Fibroblast of peridontal ligament (primary cell): Measurements from ENCODE around the gene NPW.
A peak's percentile ranks its signal among the peaks of the same experiment; 100 is the strongest.

Source experiments
- DNase-seq: peaks from one replicate; pipeline ENCODE4 v3.0.0-alpha.2; 2010; ENCODE audit errors: extremely low read depth

The NPW gene

DNA sequence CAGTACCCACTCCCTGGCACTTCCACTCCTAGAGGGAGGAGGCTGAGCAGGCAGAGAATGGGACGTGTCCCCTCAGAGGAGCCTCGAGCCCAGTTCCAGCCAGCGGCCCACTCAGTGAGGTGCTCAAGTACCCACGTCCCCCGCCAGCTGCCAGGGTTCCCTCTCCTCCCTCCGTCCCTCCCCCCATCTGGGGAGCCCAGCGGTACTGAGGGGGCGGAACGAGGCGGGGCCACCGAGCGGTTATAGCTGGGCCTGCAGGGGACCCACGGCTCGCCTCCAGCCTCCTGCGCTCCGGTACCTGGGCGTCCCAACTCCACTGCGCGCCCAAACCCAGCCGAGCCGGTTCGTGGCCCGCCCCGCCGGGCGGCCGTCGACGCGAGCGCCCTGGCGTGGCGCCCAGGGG is at the start of gene NPW:
Gene NPW, plus strand, starts transcription at position 268 of the 403 bp plus-strand sequence.
- DNase-seq: no peak

GRCh38 chr16:1971796-1972489 is 47.6 kb upstream of the NPW start, which contains the start of gene TBL3:
TBL3 (plus strand) TSS chr16:1972053; CDS start chr16:1972165, 112 bp downstream.
- peak; percentile 89 for DNase-seq

- DNase-seq: no peak
Observed at GRCh38 chr16:1972490-1972877, 47.1 kb upstream of the NPW start.

- DNase-seq: no peak
Observed at GRCh38 chr16:1973461-1974156, 46.0 kb upstream of the NPW start.

GRCh38 chr16:1974157-1975070 is 45.2 kb upstream of the NPW start:
- DNase-seq: no peak

- no peak for DNase-seq
Observed at GRCh38 chr16:1975432-1976215, 44.0 kb upstream of the NPW start.

- DNase-seq: no peak
Observed at GRCh38 chr16:1976216-1976520, 43.4 kb upstream of the NPW start.

DNA sequence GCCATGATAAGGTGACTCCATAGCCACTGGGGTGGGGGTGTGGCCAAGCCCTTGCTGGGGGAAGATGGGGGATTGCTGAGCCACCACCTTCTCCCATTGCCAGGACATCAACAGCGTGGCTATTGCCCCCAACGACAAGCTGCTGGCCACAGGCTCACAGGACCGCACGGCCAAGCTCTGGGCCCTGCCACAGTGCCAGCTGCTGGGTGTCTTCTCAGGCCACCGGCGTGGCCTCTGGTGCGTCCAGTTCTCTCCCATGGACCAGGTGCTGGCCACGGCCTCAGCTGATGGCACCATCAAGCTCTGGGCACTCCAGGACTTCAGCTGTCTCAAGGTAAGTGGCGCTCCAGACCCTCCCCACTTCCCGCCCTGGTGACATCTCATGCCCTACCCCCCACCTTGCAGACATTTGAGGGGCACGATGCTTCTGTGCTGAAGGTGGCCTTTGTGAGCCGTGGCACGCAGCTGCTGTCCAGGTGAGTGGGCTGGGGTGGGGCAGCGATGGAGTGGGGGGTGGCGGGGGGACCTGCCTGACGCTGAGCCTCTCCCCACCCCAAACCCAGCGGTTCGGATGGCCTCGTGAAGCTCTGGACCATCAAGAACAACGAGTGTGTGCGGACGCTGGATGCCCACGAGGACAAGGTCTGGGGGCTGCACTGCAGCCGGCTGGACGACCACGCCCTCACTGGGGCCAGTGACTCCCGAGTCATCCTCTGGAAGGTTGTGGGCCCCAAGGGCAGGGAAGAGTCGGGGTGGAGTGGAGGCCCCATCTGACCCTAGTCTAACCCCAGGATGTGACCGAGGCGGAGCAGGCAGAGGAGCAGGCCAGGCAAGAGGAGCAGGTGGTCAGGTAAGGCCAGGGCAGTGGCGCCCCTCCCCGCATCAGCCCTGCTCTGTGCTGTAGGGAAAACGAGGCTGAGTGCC is 42.4 kb upstream of the NPW start:
- DNase-seq: no peak

DNA sequence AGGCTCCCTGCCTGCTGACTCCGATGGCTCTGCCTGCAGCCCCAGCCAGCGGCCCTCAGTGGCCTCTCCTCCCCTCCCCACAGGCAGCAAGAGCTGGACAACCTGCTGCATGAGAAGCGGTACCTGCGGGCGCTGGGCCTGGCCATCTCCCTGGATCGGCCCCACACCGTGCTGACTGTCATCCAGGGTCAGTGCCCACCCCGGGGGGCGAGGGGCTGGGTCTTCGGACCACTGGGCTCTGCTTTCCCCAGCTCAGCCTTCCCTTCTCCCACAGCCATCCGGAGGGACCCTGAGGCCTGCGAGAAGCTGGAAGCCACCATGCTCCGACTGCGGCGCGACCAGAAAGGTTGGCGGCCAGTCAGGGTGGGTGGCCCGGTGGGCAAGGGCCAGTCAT is 41.7 kb upstream of the NPW start:
- DNase-seq: no peak

DNA sequence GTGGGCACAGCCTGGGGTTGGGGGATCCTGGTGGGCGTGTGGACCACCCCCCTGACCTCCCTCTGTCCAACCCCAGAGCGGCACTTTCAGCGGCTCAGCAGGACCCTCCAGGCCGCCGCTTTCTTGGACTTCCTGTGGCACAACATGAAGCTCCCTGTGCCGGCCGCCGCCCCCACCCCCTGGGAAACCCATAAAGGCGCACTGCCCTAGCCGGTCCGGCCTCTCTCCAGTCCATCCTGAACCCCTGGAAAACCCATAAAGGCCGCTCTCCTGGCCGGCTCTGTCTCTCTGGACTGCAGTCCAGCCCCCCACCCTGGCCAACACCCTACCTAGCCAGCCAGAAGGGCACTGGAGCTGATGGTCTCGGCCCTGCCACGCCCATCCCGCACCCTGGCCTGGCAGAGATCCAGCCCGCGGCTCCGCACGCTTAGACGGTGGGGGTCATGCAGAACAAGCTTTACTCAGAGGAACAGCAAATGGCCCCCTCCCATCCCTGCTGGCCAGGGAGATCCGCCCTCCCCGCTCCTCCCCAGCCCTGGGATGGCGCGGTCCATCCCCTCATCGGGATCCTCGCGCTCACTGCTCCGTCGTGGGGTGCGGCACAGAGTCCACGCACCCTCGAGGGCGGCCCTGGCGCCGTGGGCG is 41.0 kb upstream of the NPW start:
- DNase-seq: no peak

GRCh38 chr16:1979271-1980029 is 40.1 kb upstream of the NPW start:
- DNase-seq: no peak

GRCh38 chr16:1980030-1980769 is 39.4 kb upstream of the NPW start:
- no peak for DNase-seq

- DNase-seq: no peak
Observed at GRCh38 chr16:1980770-1981087, 38.9 kb upstream of the NPW start.

GRCh38 chr16:1981398-1981836 is 38.2 kb upstream of the NPW start, which contains the start of gene NOXO1:
NOXO1 (minus strand) TSS chr16:1981469; CDS start chr16:1981179, 290 bp downstream.
- DNase-seq: no peak

GRCh38 chr16:1982013-1982433 is 37.6 kb upstream of the NPW start:
- no peak for DNase-seq

DNA sequence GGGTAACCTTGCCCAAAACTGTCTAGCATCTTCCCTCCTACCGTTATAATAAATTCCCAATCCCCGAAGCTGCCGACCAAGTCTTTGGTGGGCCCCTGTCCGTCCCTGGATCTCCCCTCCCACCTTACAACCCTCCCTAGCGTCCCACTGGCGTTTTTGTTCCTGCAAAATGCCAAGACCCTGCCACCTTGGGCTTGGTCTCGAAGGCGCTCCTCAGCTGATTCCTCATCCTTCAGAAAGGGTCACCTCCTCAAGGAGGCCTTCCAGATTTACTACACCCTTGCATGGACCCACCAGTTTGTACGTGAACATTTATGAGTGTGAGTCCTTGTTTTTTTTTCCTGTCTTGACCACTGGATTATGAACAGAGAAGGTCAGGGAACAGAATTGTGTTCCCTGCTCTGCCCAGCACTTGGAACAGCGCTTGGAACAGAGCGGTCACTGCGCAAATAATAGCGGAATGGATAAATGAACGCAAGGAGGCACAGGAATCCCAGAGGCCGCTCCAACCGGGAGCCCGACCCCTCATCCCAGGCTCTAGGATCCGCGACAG is 36.5 kb upstream of the NPW start:
- DNase-seq: no peak

DNA sequence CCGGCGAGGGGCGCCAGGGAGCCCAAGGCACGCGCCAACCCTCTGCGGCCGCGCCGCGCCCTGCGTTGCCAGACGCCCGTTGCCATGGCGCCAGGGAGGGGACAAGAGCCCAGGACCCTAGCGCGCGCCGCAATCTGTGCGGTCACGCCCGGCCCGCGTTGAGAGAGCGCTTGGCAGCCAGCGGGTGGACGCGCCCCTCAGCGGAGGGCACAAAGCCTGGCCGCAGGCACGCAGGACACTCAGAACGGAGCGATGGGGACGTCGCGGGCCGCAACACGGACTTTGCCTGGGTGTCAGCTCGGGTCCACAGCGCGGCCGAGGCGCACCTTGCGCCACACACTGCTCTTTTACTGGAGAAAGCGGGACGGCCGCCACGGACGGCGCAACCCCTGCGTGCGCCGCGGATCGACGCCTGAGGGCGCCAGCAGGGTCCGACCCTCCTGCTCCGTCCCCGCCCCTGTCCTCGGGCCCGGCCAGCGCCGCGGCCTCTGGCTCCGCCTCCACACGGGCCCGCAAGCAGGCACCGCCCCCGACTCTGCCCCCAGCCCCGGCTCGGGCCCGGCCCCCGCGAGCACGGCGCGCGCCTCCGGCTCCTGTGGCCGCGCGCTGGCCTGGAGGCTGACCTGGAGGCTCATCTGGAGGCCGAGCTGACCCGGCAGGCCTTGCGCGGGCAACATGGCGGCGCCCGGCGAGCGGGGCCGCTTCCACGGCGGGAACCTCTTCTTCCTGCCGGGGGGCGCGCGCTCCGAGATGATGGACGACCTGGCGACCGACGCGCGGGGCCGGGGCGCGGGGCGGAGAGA is 35.8 kb upstream of the NPW start, which contains the start of gene GFER:
Gene GFER, plus strand, starts transcription at position 650 of the 803 bp plus-strand sequence. Its CDS starts 26 bp downstream, at position 676.
- peak; percentile 88 for DNase-seq
